K562 (cell line): ENCODE data around the gene PFKL.

Experiments
- CHD7 ChIP-seq: fragments of 200-600 bp; sonication (generic); IDR thresholded peaks from one replicate; pipeline ENCODE4 v1.6.1; 2012; ENCODE audit warnings: mild to moderate bottlenecking, low read depth, low read length, inconsistent platforms
- CTCF ChIP-seq, 3 experiments: IDR thresholded peaks in 2 of 3; conservative IDR thresholded peaks in 1 of 3; 2 replicates each; pipeline ENCODE4 v1.5.1; 2011 to 2012; ENCODE audit warnings: low read length in 3 of 3, mild to moderate bottlenecking in 3 of 3, control low read depth in 2 of 3, improper control_type of control experiment in 1 of 3, inconsistent platforms in 1 of 3, low read depth in 1 of 3, mixed read lengths in 1 of 3, moderate library complexity in 1 of 3; ENCODE audit not compliant: insufficient read depth in 2 of 3
- GATA2 ChIP-seq: sonication (generic); formaldehyde crosslinking; IDR thresholded peaks from 2 replicates; pipeline ENCODE4 v1.4.0; 2020; ENCODE audit warnings: mild to moderate bottlenecking, missing genetic modification reagents
- PRMT5 ChIP-seq: sonication (generic); formaldehyde crosslinking; IDR thresholded peaks from 2 replicates; pipeline ENCODE4 v1.5.0; 2020; ENCODE audit warnings: missing genetic modification reagents
- ZBTB5 ChIP-seq: fragments of 450-650 bp; IDR thresholded peaks from 2 replicates; pipeline ENCODE4 v1.6.1; 2017; ENCODE audit warnings: antibody characterized with exemption
- ZNF134 ChIP-seq: fragments of 250-450 bp; sonication (Bioruptor Pico); conservative IDR thresholded peaks from 2 replicates; pipeline ENCODE4 v1.4.0; 2020
- ZNF707 ChIP-seq: fragments of 250-450 bp; sonication (Bioruptor Pico); conservative IDR thresholded peaks from 2 replicates; pipeline ENCODE4 v1.8.0; 2022; ENCODE audit warnings: inconsistent platforms, mild to moderate bottlenecking, moderate library complexity

- TF ChIP-seq GATA2 (no peak), ZNF134 (CRISPR knock-in tag) (no peak), PRMT5 (no peak), CHD7 (no peak), ZNF707 (CRISPR knock-in tag) (no peak), CTCF (IDR thresholded peaks at IDR 0.05 in 2 of 3, conservative IDR thresholded peaks at IDR 0.05 in 1 of 3; ENCODE audit: insufficient read depth in 2 of 3, low read depth in 1 of 3, low read length in 3 of 3) (no peak), ZBTB5 (no peak)
Measured at GRCh38 chr21:44316277-44316900, 16.5 kb downstream of the PFKL start.
